Gastroesophageal sphincter (tissue), 4 donors: ENCODE data around the gene JARID2. TPM values are rescaled to one million over a fixed set of nuclear protein-coding genes. Genes with fewer than 3 reads are reported as not detected.

Experiments used
- ATAC-seq: fragments of 150-250 bp; one replicate; pipeline ENCODE4 v1.9.1; 2016; ENCODE audit warnings: mild to moderate bottlenecking, moderate library complexity
- H3K27ac ChIP-seq, 4 donors: fragments of 200-600 bp; sonication (generic) in 3 of 4; 1 replicate in 3 of 4; 2 replicates in 1 of 4; pipeline ENCODE4 v1.5.1; 2016 to 2019
- H3K27me3 ChIP-seq: fragments of 200-600 bp; sonication (generic); one replicate; pipeline ENCODE4 v1.5.1; 2019
- H3K36me3 ChIP-seq, 2 donors: fragments of 200-600 bp; sonication (generic); one replicate each; pipeline ENCODE4 v1.5.1; 2019; ENCODE audit warnings: control low read depth in 1 of 2
- H3K4me1 ChIP-seq, 3 donors: fragments of 200-600 bp; sonication (generic); 1 replicate in 2 of 3; 2 replicates in 1 of 3; pipeline ENCODE4 v1.5.1; 2016 to 2019; ENCODE audit warnings: control low read depth in 2 of 3
- H3K4me3 ChIP-seq, 2 donors: fragments of 200-600 bp; sonication (generic); one replicate each; pipeline ENCODE4 v1.5.1; 2019; ENCODE audit warnings: mild to moderate bottlenecking in 1 of 2, moderate library complexity in 1 of 2
- H3K9me3 ChIP-seq, 3 donors: fragments of 200-600 bp; sonication (generic); one replicate each; pipeline ENCODE4 v1.5.1; 2017 to 2019; ENCODE audit warnings: control low read depth in 2 of 3
- EP300 ChIP-seq: sonication (generic); formaldehyde crosslinking; IDR thresholded peaks from one replicate; pipeline ENCODE4 v1.6.1; 2017; ENCODE audit warnings: antibody characterized with exemption, mild to moderate bottlenecking
- POLR2A ChIP-seq, 2 donors: fragments of 450-650 bp; IDR thresholded peaks; one replicate each; pipeline ENCODE4 v1.6.1; 2017; ENCODE audit warnings: antibody characterized with exemption in 2 of 2, mild to moderate bottlenecking in 2 of 2, moderate library complexity in 1 of 2
- POLR2AphosphoS5 ChIP-seq: sonication (generic); formaldehyde crosslinking; IDR thresholded peaks from one replicate; pipeline ENCODE4 v1.6.1; 2017; ENCODE audit warnings: antibody characterized with exemption
- WGBS, 2 donors: methylation state at CpG; one replicate each; pipeline ENCODE4 v1.1.5; 2018; ENCODE audit warnings: low coverage in 1 of 2; 5-methylcytosine and 5-hydroxymethylcytosine counted together
- total RNA-seq, 4 donors: library from RNA; depleted of rRNA; stranded (reverse); fragments of >200 nt; gene quantifications; one replicate each; pipeline ENCODE4 v1.1.0, GENCODE V29; 2016
- TF ChIP-seq, protein P1 (sequence below), 4 experiments: fragments of 200-600 bp in 2 of 4; fragments of 450-650 bp in 2 of 4; sonication (generic) in 1 of 4; IDR thresholded peaks; one replicate each; pipeline ENCODE4 v1.5.1; 2017 to 2019; ENCODE audit warnings: antibody characterized with exemption in 4 of 4, mild to moderate bottlenecking in 2 of 4, moderate library complexity in 2 of 4

JARID2 gene
- total RNA-seq, 4 donors from 2014 or later: 6.8 to 12.3 (median 8.5) TPM

- peaks cover 0 to 20% of the 10 kb centered on the region in 2 donors for H3K36me3 ChIP-seq
- no peak overlapping the region for H3K4me3 ChIP-seq
- no peak for TF ChIP-seq POLR2AphosphoS5
- H3K4me1 ChIP-seq: peaks cover 8 to 45% (median 12%) of the 10 kb centered on the region in 3 donors
- 59 to 85% methylated on average over 2 to 3 of the region's 3 CpGs for WGBS, 2 donors
- no peaks in the 10 kb centered on the region for H3K27me3 ChIP-seq
- H3K27ac ChIP-seq: no peak overlapping the region
- ATAC-seq: no peak
- H3K9me3 ChIP-seq: no peaks in the 10 kb centered on the region
Observed at GRCh38 chr6:15472621-15473020, 226.8 kb downstream of the JARID2 start.

DNA sequence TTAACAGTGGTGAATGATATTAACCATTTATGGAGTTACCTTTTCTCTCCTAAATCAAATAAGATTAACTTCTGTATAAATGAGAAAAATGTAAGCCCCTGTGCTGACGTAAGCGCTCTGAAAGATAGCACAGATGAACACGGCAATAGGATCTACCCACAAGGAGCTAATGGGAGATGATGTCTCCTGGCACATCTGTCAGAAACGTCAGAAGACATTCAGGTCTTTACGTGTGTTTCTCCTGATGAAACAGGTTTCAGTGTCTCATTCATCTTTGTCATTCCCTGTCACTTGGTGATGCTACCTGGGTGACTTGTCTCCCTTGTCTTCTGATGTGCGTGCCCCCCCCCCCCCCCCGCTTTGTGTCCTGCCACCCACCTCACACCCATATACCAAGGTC lies 227.3 kb downstream of the JARID2 start:
- H3K27me3 ChIP-seq: no peaks in the 10 kb centered on the region
- peak overlapping the region in 3 of 4 donors; percentile 22 to 60 (median 48) for H3K27ac ChIP-seq
- no peak overlapping the region for H3K4me3 ChIP-seq
- no peaks in the 10 kb centered on the region for H3K9me3 ChIP-seq
- ATAC-seq: no peak
- WGBS, 2 donors: 66% methylated on average over 7 of the region's 7 CpGs; no CpG with 5 or more reads in 1 of the 2 donors
- peaks cover 0 to 20% of the 10 kb centered on the region in 2 donors for H3K36me3 ChIP-seq
- H3K4me1 ChIP-seq: peaks cover 8 to 51% (median 12%) of the 10 kb centered on the region in 3 donors
- no peak for TF ChIP-seq POLR2AphosphoS5
- TF ChIP-seq, protein P1, sequence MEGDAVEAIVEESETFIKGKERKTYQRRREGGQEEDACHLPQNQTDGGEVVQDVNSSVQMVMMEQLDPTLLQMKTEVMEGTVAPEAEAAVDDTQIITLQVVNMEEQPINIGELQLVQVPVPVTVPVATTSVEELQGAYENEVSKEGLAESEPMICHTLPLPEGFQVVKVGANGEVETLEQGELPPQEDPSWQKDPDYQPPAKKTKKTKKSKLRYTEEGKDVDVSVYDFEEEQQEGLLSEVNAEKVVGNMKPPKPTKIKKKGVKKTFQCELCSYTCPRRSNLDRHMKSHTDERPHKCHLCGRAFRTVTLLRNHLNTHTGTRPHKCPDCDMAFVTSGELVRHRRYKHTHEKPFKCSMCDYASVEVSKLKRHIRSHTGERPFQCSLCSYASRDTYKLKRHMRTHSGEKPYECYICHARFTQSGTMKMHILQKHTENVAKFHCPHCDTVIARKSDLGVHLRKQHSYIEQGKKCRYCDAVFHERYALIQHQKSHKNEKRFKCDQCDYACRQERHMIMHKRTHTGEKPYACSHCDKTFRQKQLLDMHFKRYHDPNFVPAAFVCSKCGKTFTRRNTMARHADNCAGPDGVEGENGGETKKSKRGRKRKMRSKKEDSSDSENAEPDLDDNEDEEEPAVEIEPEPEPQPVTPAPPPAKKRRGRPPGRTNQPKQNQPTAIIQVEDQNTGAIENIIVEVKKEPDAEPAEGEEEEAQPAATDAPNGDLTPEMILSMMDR (IDR thresholded peaks at IDR 0.05): no peak
- TF ChIP-seq POLR2A (IDR thresholded peaks at IDR 0.05): no peak
- TF ChIP-seq EP300: no peak

DNA sequence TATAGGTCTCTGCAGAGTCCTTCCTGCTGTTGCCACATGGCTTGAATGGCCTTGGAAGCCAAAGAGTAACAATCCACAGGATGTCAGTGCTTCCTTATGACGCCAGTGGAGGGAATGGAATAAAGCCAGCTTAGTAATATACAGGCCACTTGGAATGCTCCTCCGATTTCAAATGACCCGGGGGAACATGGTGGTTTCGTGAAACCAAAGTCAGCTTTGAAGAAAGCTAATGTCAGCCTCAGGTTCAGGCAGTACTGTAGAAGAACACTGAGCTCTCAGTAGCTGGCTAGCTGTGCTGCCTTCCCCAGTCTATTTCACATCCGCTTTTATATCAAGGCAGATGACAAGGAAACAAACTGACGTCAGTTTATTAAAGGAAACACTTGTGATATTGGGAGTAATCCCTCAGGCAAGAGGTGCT lies 227.9 kb downstream of the JARID2 start:
- Histone ChIP-seq H3K36me3 (peaks cover 0 to 16% of the 10 kb centered on the region in 2 donors), H3K4me3 (no peak overlapping the region), H3K27me3 (no peaks in the 10 kb centered on the region), H3K27ac (peak overlapping the region in 3 of 4 donors; percentile 22 to 60 (median 48)), H3K9me3 (no peaks in the 10 kb centered on the region), H3K4me1 (peaks cover 8 to 54% (median 12%) of the 10 kb centered on the region in 3 donors)
- WGBS, 2 donors: 56 to 60% methylated on average over 5 to 6 of the region's 6 CpGs
- TF ChIP-seq, protein P1 (IDR thresholded peaks at IDR 0.05): no peak
- TF ChIP-seq EP300 (no peak), POLR2A (IDR thresholded peaks at IDR 0.05) (no peak), POLR2AphosphoS5 (no peak)
- peak; percentile 30 for ATAC-seq

GRCh38 chr6:15474196-15474595 lies 228.3 kb downstream of the JARID2 start:
- Histone ChIP-seq H3K27me3 (no peaks in the 10 kb centered on the region), H3K9me3 (no peaks in the 10 kb centered on the region), H3K36me3 (peaks cover 0 to 13% of the 10 kb centered on the region in 2 donors), H3K4me3 (no peak overlapping the region), H3K4me1 (peaks cover 8 to 54% (median 12%) of the 10 kb centered on the region in 3 donors), H3K27ac (peak overlapping the region in 3 of 4 donors; percentile 22 to 60 (median 48))
- 62 to 66% methylated on average over 2 of the region's 2 CpGs for WGBS, 2 donors
- ATAC-seq: no peak
- TF ChIP-seq EP300: no peak
- TF ChIP-seq POLR2AphosphoS5: peak; percentile 34

GRCh38 chr6:15475261-15475660 lies 229.4 kb downstream of the JARID2 start:
- no peak for ATAC-seq
- Histone ChIP-seq H3K4me3 (no peak overlapping the region), H3K9me3 (no peaks in the 10 kb centered on the region), H3K36me3 (peaks cover 0 to 3% of the 10 kb centered on the region in 2 donors), H3K27me3 (no peaks in the 10 kb centered on the region), H3K27ac (peak overlapping the region in 1 of 4 donors; percentile 63), H3K4me1 (peaks cover 8 to 64% (median 12%) of the 10 kb centered on the region in 3 donors)
- 65% methylated on average over 4 of the region's 6 CpGs; no CpG with 5 or more reads in 1 of the 2 donors for whole genome bisulfite sequencing, 2 donors
- TF ChIP-seq, protein P1 (IDR thresholded peaks at IDR 0.05): no peak
- no peak for TF ChIP-seq EP300
- TF ChIP-seq POLR2A (IDR thresholded peaks at IDR 0.05): no peak
- no peak for TF ChIP-seq POLR2AphosphoS5

DNA sequence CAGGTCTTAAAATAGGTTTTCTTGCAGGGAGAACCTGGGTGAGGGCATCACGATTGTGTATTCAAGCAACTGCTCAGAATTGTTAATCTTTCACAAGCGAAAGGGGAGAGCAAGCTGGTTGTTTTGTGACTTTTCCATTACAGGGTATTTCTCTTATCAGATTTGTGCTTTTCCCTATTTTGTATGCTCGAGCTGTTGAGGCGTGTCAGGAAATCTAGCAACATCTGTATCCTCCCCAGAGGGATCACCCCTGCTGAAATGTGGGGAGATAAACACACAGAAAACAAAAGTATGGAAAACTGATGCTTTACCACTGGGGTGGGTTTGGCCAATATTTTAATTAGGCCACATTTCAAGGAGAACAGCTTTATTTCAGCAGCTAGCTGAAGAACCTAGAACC lies 230.0 kb downstream of the JARID2 start:
- Histone ChIP-seq H3K36me3 (no peaks in the 10 kb centered on the region), H3K4me1 (peaks cover 8 to 70% (median 12%) of the 10 kb centered on the region in 3 donors), H3K27ac (peak overlapping the region in 3 of 4 donors; percentile 38 to 63 (median 58)), H3K4me3 (no peak overlapping the region), H3K9me3 (no peaks in the 10 kb centered on the region), H3K27me3 (no peaks in the 10 kb centered on the region)
- 81 to 88% methylated on average over 3 to 4 of the region's 4 CpGs for WGBS, 2 donors
- no peak for TF ChIP-seq POLR2A (IDR thresholded peaks at IDR 0.05)
- TF ChIP-seq POLR2AphosphoS5: no peak
- no peak for TF ChIP-seq EP300
- TF ChIP-seq, protein P1 (IDR thresholded peaks at IDR 0.05): no peak
- no peak for ATAC-seq
